Measurements from ENCODE around the gene MCAT.

Gene MCAT

DNA sequence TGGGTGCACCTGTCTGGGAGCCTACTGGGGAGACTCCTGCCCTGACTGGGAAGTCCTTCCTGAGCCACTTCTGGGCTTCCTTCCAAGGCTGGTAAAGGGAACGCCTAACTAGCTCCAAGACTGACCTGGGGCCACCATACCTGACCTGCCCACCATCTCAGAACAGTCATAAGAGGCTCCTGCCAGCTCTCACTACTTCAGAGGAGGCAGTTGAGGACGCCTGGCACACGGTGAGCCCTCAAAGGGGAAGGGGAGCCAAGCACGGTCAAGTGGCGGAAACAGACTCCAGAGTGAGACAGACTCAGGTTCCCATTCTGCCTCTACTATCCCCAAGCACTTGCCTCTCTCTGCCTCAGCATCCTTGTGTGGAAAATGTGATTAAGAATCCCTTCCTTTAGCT, 7.6 kb downstream of the MCAT start:
- Histone ChIP-seq H2BK5ac (ENCODE audit: low read depth, low read length, poor library complexity, severe bottlenecking) (no peak overlapping the region), H3K14ac (ENCODE audit: low read length in 2 of 2) (no peak overlapping the region), H3K36me3 (ENCODE audit: control insufficient read depth in 1 of 2, insufficient read depth in 2 of 2, low read depth in 1 of 2, low read length in 2 of 2) (peaks cover 85 to 87% of the 10 kb centered on the region in 2 experiments), H2AFZ (ENCODE audit: low read depth, low read length) (no peak overlapping the region), H2BK12ac (ENCODE audit: low read length in 2 of 2) (no peak overlapping the region), H3K9ac (ENCODE audit: low read length) (no peak overlapping the region), H4K91ac (ENCODE audit: low read length) (no peak overlapping the region), H3K18ac (ENCODE audit: low read depth in 1 of 2, low read length in 2 of 2) (no peak overlapping the region), H2BK120ac (ENCODE audit: low read depth, low read length) (no peak overlapping the region), H3K79me1 (replicated peaks; ENCODE audit: low read length, poor library complexity, severe bottlenecking) (peaks cover 35% of the 10 kb centered on the region), H3K4me2 (ENCODE audit: low read length, poor library complexity, severe bottlenecking) (no peak overlapping the region), H2BK15ac (ENCODE audit: low read depth, poor library complexity, severe bottlenecking) (no peak overlapping the region), H3K23ac (ENCODE audit: low read length in 2 of 2) (no peak overlapping the region), H4K8ac (ENCODE audit: low read length) (no peak overlapping the region), H3K4me3 (ENCODE audit: insufficient read depth in 1 of 2, low read depth in 1 of 2, low read length in 2 of 2) (no peak overlapping the region), H3K27me3 (ENCODE audit: control insufficient read depth in 1 of 2, insufficient read depth in 1 of 2, low read length in 2 of 2) (no peaks in the 10 kb centered on the region), H3K4me1 (ENCODE audit: control insufficient read depth, insufficient read depth, low read depth, low read length) (no peaks in the 10 kb centered on the region), H3K4ac (ENCODE audit: low read depth in 1 of 2, low read length in 2 of 2) (no peak overlapping the region), H3K9me3 (ENCODE audit: control insufficient read depth, low read length) (no peaks in the 10 kb centered on the region), H2AK5ac (ENCODE audit: low read length, severe bottlenecking) (no peak overlapping the region), H3K27ac (ENCODE audit: low read length, poor library complexity, severe bottlenecking) (no peak overlapping the region)
- DNase-seq, result no peak
- 95% methylated on average over 4 of the region's 5 CpGs for WGBS

- H3K4me1 ChIP-seq (ENCODE audit: control insufficient read depth, insufficient read depth, low read depth, low read length), result peaks cover 4% of the 10 kb centered on the region
- no peak overlapping the region for H3K23ac ChIP-seq (ENCODE audit: low read length in 2 of 2)
- H3K27me3 ChIP-seq (ENCODE audit: control insufficient read depth in 1 of 2, insufficient read depth in 1 of 2, low read length in 2 of 2), result no peaks in the 10 kb centered on the region
- no peak overlapping the region for H3K14ac ChIP-seq (ENCODE audit: low read length in 2 of 2)
- H3K4me2 ChIP-seq (ENCODE audit: low read length, poor library complexity, severe bottlenecking), result no peak overlapping the region
- no peak overlapping the region for H3K4ac ChIP-seq (ENCODE audit: low read depth in 1 of 2, low read length in 2 of 2)
- no peak overlapping the region for H2BK15ac ChIP-seq (ENCODE audit: low read depth, poor library complexity, severe bottlenecking)
- H4K8ac ChIP-seq (ENCODE audit: low read length), result no peak overlapping the region
- peaks cover 29% of the 10 kb centered on the region for H3K79me1 ChIP-seq (replicated peaks; ENCODE audit: low read length, poor library complexity, severe bottlenecking)
- no peak overlapping the region for H3K9ac ChIP-seq (ENCODE audit: low read length)
- no peak overlapping the region for H2BK5ac ChIP-seq (ENCODE audit: low read depth, low read length, poor library complexity, severe bottlenecking)
- H2AK5ac ChIP-seq (ENCODE audit: low read length, severe bottlenecking), result no peak overlapping the region
- no peaks in the 10 kb centered on the region for H3K9me3 ChIP-seq (ENCODE audit: control insufficient read depth, low read length)
- no peak overlapping the region for H4K91ac ChIP-seq (ENCODE audit: low read length)
- H3K18ac ChIP-seq (ENCODE audit: low read depth in 1 of 2, low read length in 2 of 2), result no peak overlapping the region
- H3K27ac ChIP-seq (ENCODE audit: low read length, poor library complexity, severe bottlenecking), result no peak overlapping the region
- H2AFZ ChIP-seq (ENCODE audit: low read depth, low read length), result no peak overlapping the region
- no peak overlapping the region for H2BK12ac ChIP-seq (ENCODE audit: low read length in 2 of 2)
- DNase-seq, result no peak
- peaks cover 75 to 86% of the 10 kb centered on the region in 2 experiments for H3K36me3 ChIP-seq (ENCODE audit: control insufficient read depth in 1 of 2, insufficient read depth in 2 of 2, low read depth in 1 of 2, low read length in 2 of 2)
- WGBS, result 100% methylated on average over 3 of the region's 4 CpGs
- no peak overlapping the region for H3K4me3 ChIP-seq (ENCODE audit: insufficient read depth in 1 of 2, low read depth in 1 of 2, low read length in 2 of 2)
- no peak overlapping the region for H2BK120ac ChIP-seq (ENCODE audit: low read depth, low read length)
These were observed 8.6 kb downstream of the MCAT start for GRCh38 chr22:43134553-43134952.

- Histone ChIP-seq H4K8ac (ENCODE audit: low read length) (no peak overlapping the region), H3K14ac (ENCODE audit: low read length in 2 of 2) (no peak overlapping the region), H3K9ac (ENCODE audit: low read length) (no peak overlapping the region), H2BK5ac (ENCODE audit: low read depth, low read length, poor library complexity, severe bottlenecking) (no peak overlapping the region), H2AFZ (ENCODE audit: low read depth, low read length) (no peak overlapping the region), H3K18ac (ENCODE audit: low read depth in 1 of 2, low read length in 2 of 2) (no peak overlapping the region), H3K27me3 (ENCODE audit: control insufficient read depth in 1 of 2, insufficient read depth in 1 of 2, low read length in 2 of 2) (peaks cover 0 to 3% of the 10 kb centered on the region in 2 experiments), H4K91ac (ENCODE audit: low read length) (no peak overlapping the region), H3K9me3 (ENCODE audit: control insufficient read depth, low read length) (no peaks in the 10 kb centered on the region), H3K23ac (ENCODE audit: low read length in 2 of 2) (no peak overlapping the region), H3K36me3 (ENCODE audit: control insufficient read depth in 1 of 2, insufficient read depth in 2 of 2, low read depth in 1 of 2, low read length in 2 of 2) (peaks cover 65 to 78% of the 10 kb centered on the region in 2 experiments), H2AK5ac (ENCODE audit: low read length, severe bottlenecking) (no peak overlapping the region), H3K27ac (ENCODE audit: low read length, poor library complexity, severe bottlenecking) (no peak overlapping the region), H3K4me3 (ENCODE audit: insufficient read depth in 1 of 2, low read depth in 1 of 2, low read length in 2 of 2) (no peak overlapping the region), H2BK12ac (ENCODE audit: low read length in 2 of 2) (no peak overlapping the region), H2BK120ac (ENCODE audit: low read depth, low read length) (no peak overlapping the region), H3K4ac (ENCODE audit: low read depth in 1 of 2, low read length in 2 of 2) (no peak overlapping the region), H3K79me1 (replicated peaks; ENCODE audit: low read length, poor library complexity, severe bottlenecking) (peaks cover 25% of the 10 kb centered on the region), H3K4me1 (ENCODE audit: control insufficient read depth, insufficient read depth, low read depth, low read length) (peaks cover 11% of the 10 kb centered on the region), H3K4me2 (ENCODE audit: low read length, poor library complexity, severe bottlenecking) (no peak overlapping the region), H2BK15ac (ENCODE audit: low read depth, poor library complexity, severe bottlenecking) (no peak overlapping the region)
- WGBS, result 92% methylated on average over 8 of the region's 9 CpGs
- no peak for DNase-seq
These were observed 9.8 kb downstream of the MCAT start for GRCh38 chr22:43133401-43133800.

GRCh38 chr22:43131773-43132501, 11.3 kb downstream of the MCAT start:
- peaks cover 24% of the 10 kb centered on the region for H3K4me1 ChIP-seq (ENCODE audit: control insufficient read depth, insufficient read depth, low read depth, low read length)
- H4K91ac ChIP-seq (ENCODE audit: low read length), result no peak overlapping the region
- no peak overlapping the region for H2BK5ac ChIP-seq (ENCODE audit: low read depth, low read length, poor library complexity, severe bottlenecking)
- H3K9ac ChIP-seq (ENCODE audit: low read length), result no peak overlapping the region
- 96% methylated on average over 17 of the region's 17 CpGs for WGBS
- no peak overlapping the region for H3K4me3 ChIP-seq (ENCODE audit: insufficient read depth in 1 of 2, low read depth in 1 of 2, low read length in 2 of 2)
- peaks cover 51 to 64% of the 10 kb centered on the region in 2 experiments for H3K36me3 ChIP-seq (ENCODE audit: control insufficient read depth in 1 of 2, insufficient read depth in 2 of 2, low read depth in 1 of 2, low read length in 2 of 2)
- H3K18ac ChIP-seq (ENCODE audit: low read depth in 1 of 2, low read length in 2 of 2), result no peak overlapping the region
- no peak overlapping the region for H3K4me2 ChIP-seq (ENCODE audit: low read length, poor library complexity, severe bottlenecking)
- H2BK12ac ChIP-seq (ENCODE audit: low read length in 2 of 2), result no peak overlapping the region
- peaks cover 20% of the 10 kb centered on the region for H3K79me1 ChIP-seq (replicated peaks; ENCODE audit: low read length, poor library complexity, severe bottlenecking)
- H3K14ac ChIP-seq (ENCODE audit: low read length in 2 of 2), result no peak overlapping the region
- no peaks in the 10 kb centered on the region for H3K9me3 ChIP-seq (ENCODE audit: control insufficient read depth, low read length)
- no peak for DNase-seq
- H2BK120ac ChIP-seq (ENCODE audit: low read depth, low read length), result no peak overlapping the region
- peaks cover 0 to 3% of the 10 kb centered on the region in 2 experiments for H3K27me3 ChIP-seq (ENCODE audit: control insufficient read depth in 1 of 2, insufficient read depth in 1 of 2, low read length in 2 of 2)
- no peak overlapping the region for H2AK5ac ChIP-seq (ENCODE audit: low read length, severe bottlenecking)
- H4K8ac ChIP-seq (ENCODE audit: low read length), result no peak overlapping the region
- H3K23ac ChIP-seq (ENCODE audit: low read length in 2 of 2), result no peak overlapping the region
- no peak overlapping the region for H2BK15ac ChIP-seq (ENCODE audit: low read depth, poor library complexity, severe bottlenecking)
- no peak overlapping the region for H2AFZ ChIP-seq (ENCODE audit: low read depth, low read length)
- no peak overlapping the region for H3K27ac ChIP-seq (ENCODE audit: low read length, poor library complexity, severe bottlenecking)
- no peak overlapping the region for H3K4ac ChIP-seq (ENCODE audit: low read depth in 1 of 2, low read length in 2 of 2)

All from mesenchymal stem cell (in vitro differentiated cells and primary cell).